Upper lobe of left lung (tissue), 6 donors: ENCODE results near the gene SAAL1. TPM values are rescaled to one million over a fixed set of nuclear protein-coding genes. Genes with fewer than 3 reads are reported as not detected.
"Not testable (repeated sequence)": the region's sequence is repeated elsewhere in the genome, so short reads cannot be mapped to it uniquely, and the experiment has no call there.

ENCODE experiments used
- ATAC-seq, 2 donors: fragments of 200-7000 bp; cut with Tn5 transposase; one replicate each; pipeline ENCODE4 v1.9.1; 2022; ENCODE audit warnings: mild to moderate bottlenecking in 2 of 2, moderate library complexity in 2 of 2; ENCODE audit not compliant: low FRiP score in 2 of 2
- DNase-seq, 2 donors: peaks; one replicate each; pipeline ENCODE4 v3.0.0-alpha.2; 2019 to 2020
- H3K27ac ChIP-seq, 4 donors: fragments of 200-600 bp; sonication (generic); one replicate each; pipeline ENCODE4 v1.5.1; 2016 to 2019
- H3K27me3 ChIP-seq, 4 donors: fragments of 200-600 bp; sonication (generic); one replicate each; pipeline ENCODE4 v1.5.1; 2017 to 2019
- H3K36me3 ChIP-seq, 4 donors: fragments of 200-600 bp; sonication (generic); one replicate each; pipeline ENCODE4 v1.5.1; 2016 to 2019
- H3K4me1 ChIP-seq, 4 donors: fragments of 200-600 bp; sonication (generic); one replicate each; pipeline ENCODE4 v1.5.1; 2018 to 2019
- H3K4me3 ChIP-seq, 4 donors: fragments of 200-600 bp; sonication (generic); one replicate each; pipeline ENCODE4 v1.5.1; 2017 to 2019; ENCODE audit warnings: mild to moderate bottlenecking in 2 of 4, moderate library complexity in 1 of 4
- H3K9me3 ChIP-seq, 4 donors: fragments of 200-600 bp; sonication (generic); one replicate each; pipeline ENCODE4 v1.5.1; 2018 to 2019
- CTCF ChIP-seq, 6 experiments: fragments of 450-650 bp in 4 of 6; fragments of 200-600 bp in 2 of 6; sonication (generic) in 2 of 6; IDR thresholded peaks; one replicate each; pipeline ENCODE4 v1.5.1; 2016 to 2019; ENCODE audit warnings: antibody characterized with exemption in 6 of 6
- EP300 ChIP-seq, 4 donors: sonication (generic); formaldehyde crosslinking; IDR thresholded peaks; one replicate each; pipeline ENCODE4 v1.5.1; 2017; ENCODE audit warnings: antibody characterized with exemption in 4 of 4, control low read depth in 2 of 4
- POLR2A ChIP-seq, 4 donors: fragments of 450-650 bp; IDR thresholded peaks; one replicate each; pipeline ENCODE4 v1.5.1; 2016 to 2017; ENCODE audit warnings: antibody characterized with exemption in 4 of 4, mild to moderate bottlenecking in 2 of 4
- POLR2AphosphoS5 ChIP-seq, 2 donors: sonication (generic); formaldehyde crosslinking; IDR thresholded peaks; one replicate each; pipeline ENCODE4 v1.5.1; 2017; ENCODE audit warnings: antibody characterized with exemption in 2 of 2
- WGBS, 2 donors: methylation state at CpG; one replicate each; pipeline ENCODE4 v1.1.5; 2017 to 2018; 5-methylcytosine and 5-hydroxymethylcytosine counted together
- total RNA-seq, 6 donors: library from RNA; depleted of rRNA in 4 of 6; stranded (reverse); fragments of >200 nt in 4 of 6; gene quantifications; one replicate each; pipeline versions ENCODE4 v1.1.0 to v1.2.1, GENCODE V29; 2016 to 2021
- donor health status: DM: no; HTN: no; CAD: no; lungs with moderate emphysema.
- donor health status: DM: no; HTN: yes; CAD: no; lungs with severe emphysema.

SAAL1 gene
- total RNA-seq, 6 donors from 2014 or later, result 5.9 to 19.6 (median 10.6) TPM

DNA sequence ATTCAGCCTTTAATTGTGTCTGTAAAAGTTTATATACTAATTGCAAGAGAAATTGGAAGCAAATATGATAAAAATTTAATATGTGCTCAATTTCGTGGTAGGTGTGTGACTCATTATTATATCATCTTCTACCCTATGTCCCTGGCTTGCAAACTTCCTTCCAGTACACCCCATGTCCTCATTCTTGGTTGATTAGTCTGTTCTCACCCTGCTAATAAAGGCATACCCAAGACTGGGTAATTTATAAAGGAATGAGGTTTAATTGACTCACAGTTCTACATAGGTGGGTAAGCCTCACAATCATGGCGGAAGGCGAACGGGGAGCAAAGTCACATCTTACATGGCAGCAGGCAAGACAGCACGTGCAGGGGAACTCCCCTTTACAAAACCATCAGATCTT, 38.4 kb upstream of the SAAL1 start:
- H3K9me3 ChIP-seq, result no peaks in the 10 kb centered on the region
- DNase-seq, result no peak
- TF ChIP-seq CTCF (IDR thresholded peaks at IDR 0.05), result no peak
- no peak for TF ChIP-seq POLR2A (IDR thresholded peaks at IDR 0.05)
- no peak for TF ChIP-seq EP300 (IDR thresholded peaks at IDR 0.05)
- no peak for TF ChIP-seq POLR2AphosphoS5 (IDR thresholded peaks at IDR 0.05)
- H3K4me1 ChIP-seq, result no peaks in the 10 kb centered on the region
- no peaks in the 10 kb centered on the region for H3K36me3 ChIP-seq
- ATAC-seq, result no peak
- H3K4me3 ChIP-seq, result no peak overlapping the region
- H3K27ac ChIP-seq, result no peak overlapping the region
- WGBS, 2 donors, result 72% methylated on average over 5 of the region's 5 CpGs
- no peaks in the 10 kb centered on the region for H3K27me3 ChIP-seq

- Histone ChIP-seq H3K27me3 (no peaks in the 10 kb centered on the region), H3K9me3 (no peaks in the 10 kb centered on the region), H3K4me3 (no peak overlapping the region), H3K4me1 (no peaks in the 10 kb centered on the region), H3K36me3 (no peaks in the 10 kb centered on the region), H3K27ac (no peak overlapping the region)
- TF ChIP-seq POLR2AphosphoS5 (IDR thresholded peaks at IDR 0.05), result no peak
- no peak for TF ChIP-seq EP300 (IDR thresholded peaks at IDR 0.05)
- TF ChIP-seq POLR2A (IDR thresholded peaks at IDR 0.05), result no peak
- TF ChIP-seq CTCF (IDR thresholded peaks at IDR 0.05), result no peak
- peak in 1 of 2 donors; percentile 67 for ATAC-seq
- 64 to 77% methylated on average over 2 of the region's 2 CpGs for WGBS, 2 donors
- DNase-seq, result no peak
Observed at GRCh38 chr11:18140145-18140544, 34.3 kb upstream of the SAAL1 start.

GRCh38 chr11:18137186-18137800, 31.4 kb upstream of the SAAL1 start:
- H3K4me1 ChIP-seq, result no peaks in the 10 kb centered on the region
- H3K27ac ChIP-seq, result no peak overlapping the region
- H3K9me3 ChIP-seq, result no peaks in the 10 kb centered on the region
- H3K36me3 ChIP-seq, result no peaks in the 10 kb centered on the region
- no peak for TF ChIP-seq CTCF (IDR thresholded peaks at IDR 0.05)
- TF ChIP-seq EP300 (IDR thresholded peaks at IDR 0.05), result no peak
- TF ChIP-seq POLR2AphosphoS5 (IDR thresholded peaks at IDR 0.05), result no peak
- TF ChIP-seq POLR2A (IDR thresholded peaks at IDR 0.05), result no peak
- peak in 1 of 2 donors; percentile 50 for DNase-seq
- 92 to 94% methylated on average over 29 of the region's 29 CpGs for WGBS, 2 donors
- H3K27me3 ChIP-seq, result no peaks in the 10 kb centered on the region
- H3K4me3 ChIP-seq, result no peak overlapping the region
- no peak for ATAC-seq

GRCh38 chr11:18135308-18135707, 29.4 kb upstream of the SAAL1 start:
- DNase-seq (no peak), ATAC-seq (no peak)
- H3K27ac ChIP-seq, result no peak overlapping the region
- H3K36me3 ChIP-seq, result no peaks in the 10 kb centered on the region
- H3K9me3 ChIP-seq, result no peaks in the 10 kb centered on the region
- no peaks in the 10 kb centered on the region for H3K27me3 ChIP-seq
- no peak for TF ChIP-seq POLR2AphosphoS5 (IDR thresholded peaks at IDR 0.05)
- TF ChIP-seq EP300 (IDR thresholded peaks at IDR 0.05), result no peak
- no peak for TF ChIP-seq POLR2A (IDR thresholded peaks at IDR 0.05)
- TF ChIP-seq CTCF (IDR thresholded peaks at IDR 0.05), result no peak
- 43 to 48% methylated on average over 2 of the region's 2 CpGs for WGBS, 2 donors
- H3K4me3 ChIP-seq, result no peak overlapping the region
- H3K4me1 ChIP-seq, result no peaks in the 10 kb centered on the region

GRCh38 chr11:18132341-18132740, 26.5 kb upstream of the SAAL1 start, which contains the start of gene MRGPRX3:
MRGPRX3 (plus strand) TSS chr11:18132571; CDS start chr11:18137203, 4,632 bp downstream.
- no peaks in the 10 kb centered on the region for H3K36me3 ChIP-seq
- no peaks in the 10 kb centered on the region for H3K4me1 ChIP-seq
- no peak for TF ChIP-seq POLR2AphosphoS5 (IDR thresholded peaks at IDR 0.05)
- TF ChIP-seq POLR2A (IDR thresholded peaks at IDR 0.05), result no peak
- TF ChIP-seq CTCF (IDR thresholded peaks at IDR 0.05), result no peak
- no peak for TF ChIP-seq EP300 (IDR thresholded peaks at IDR 0.05)
- DNase-seq (no peak), ATAC-seq (no peak)
- no peak within 1 kb of the TSS for H3K4me3 ChIP-seq
- no peaks in the 10 kb centered on the region for H3K27me3 ChIP-seq
- no peak within 1 kb of the TSS for H3K27ac ChIP-seq
- no peaks in the 10 kb centered on the region for H3K9me3 ChIP-seq
- WGBS, 2 donors, result 60 to 61% methylated on average over 3 of the region's 3 CpGs

DNA sequence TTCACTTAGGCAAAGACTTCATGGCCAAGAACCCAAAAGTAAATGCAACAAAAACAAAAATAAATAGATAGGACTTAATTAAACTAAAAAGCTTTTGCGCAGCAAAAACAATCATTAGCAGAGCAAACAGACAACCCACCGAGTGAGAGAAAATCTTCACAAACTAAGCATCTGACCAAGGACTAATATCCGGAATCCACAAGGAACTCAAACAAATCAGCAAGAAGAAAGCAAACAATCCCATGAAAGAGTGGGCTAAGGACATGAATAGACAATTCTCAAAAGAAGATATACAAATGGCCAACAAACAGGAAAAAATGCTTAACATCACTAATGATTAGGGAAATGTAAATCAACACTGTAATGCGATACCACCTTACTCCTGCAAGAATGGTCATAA, 25.2 kb upstream of the SAAL1 start:
- not testable (repeated sequence) for H3K4me3 ChIP-seq, H3K9me3 ChIP-seq, H3K4me1 ChIP-seq, H3K36me3 ChIP-seq, DNase-seq, H3K27me3 ChIP-seq, H3K27ac ChIP-seq, ATAC-seq
- WGBS, 2 donors, result 84 to 89% methylated on average over 4 of the region's 4 CpGs

- peak in 1 of 2 donors; percentile 45 for DNase-seq
- H3K4me1 ChIP-seq, H3K27me3 ChIP-seq, H3K36me3 ChIP-seq, H3K4me3 ChIP-seq, ATAC-seq, H3K9me3 ChIP-seq, H3K27ac ChIP-seq: not testable (repeated sequence)
- WGBS, 2 donors, result 67 to 72% methylated on average over 14 to 20 of the region's 20 CpGs
Observed at GRCh38 chr11:18121331-18121828, 15.5 kb upstream of the SAAL1 start.
